Stimulated activated CD4-positive, alpha-beta T cell treated with anti-CD3 and anti-CD28 coated beads, Interleukin-4, amount 100 ng/mL, for 4 hours (primary cell): ENCODE results near the gene COG4.
A peak's percentile ranks its signal among the peaks of the same experiment; 100 is the strongest.

Experiments
- DNase-seq, 2 experiments: peaks; one replicate each; pipeline ENCODE4 v3.0.0-alpha.2; 2020

The COG4 gene

DNA sequence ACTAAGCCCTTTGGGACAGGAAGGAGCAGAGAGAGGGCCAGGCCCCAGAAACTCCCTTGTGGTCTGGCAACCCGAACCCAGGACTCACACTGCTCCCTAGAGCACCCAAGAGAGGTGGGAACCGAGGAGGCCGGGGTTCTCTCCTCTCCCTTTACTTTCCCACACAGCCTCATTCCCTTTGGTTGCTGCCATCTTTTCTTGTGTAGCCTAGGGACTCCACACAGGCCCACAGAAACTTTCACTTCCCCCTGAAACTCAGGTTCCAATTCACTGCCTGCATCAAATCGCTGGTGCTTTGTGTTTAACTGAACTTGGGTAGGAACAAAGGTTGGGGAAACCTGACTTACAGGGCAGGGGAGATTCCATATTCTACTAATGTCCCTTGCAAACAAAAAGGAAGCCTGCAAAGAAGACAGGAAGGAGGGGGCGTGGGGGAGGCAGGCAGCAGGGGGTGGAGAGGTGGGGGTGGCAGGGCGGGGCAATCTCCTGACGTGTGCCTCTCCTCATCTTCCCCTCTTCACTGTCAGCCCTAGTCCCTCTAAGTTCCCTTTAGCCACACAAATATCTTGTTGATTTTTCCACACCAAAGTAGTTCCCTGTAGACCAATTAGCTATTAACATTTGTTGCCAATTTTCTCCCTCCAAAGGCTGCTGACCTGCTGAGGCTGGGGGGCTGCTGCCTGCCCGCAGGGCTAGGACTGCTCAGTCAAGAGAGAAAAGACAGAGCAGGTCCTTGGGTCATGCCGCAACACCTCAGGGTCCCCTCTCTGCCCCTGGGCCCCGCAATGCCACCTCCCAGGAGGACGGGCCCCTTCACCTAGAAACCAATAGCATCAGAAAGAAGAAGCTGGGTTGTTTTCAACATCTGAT is 92.5 kb downstream of the COG4 start:
- DNase-seq, result peak; percentile 57 to 72
